ENCODE measurements around the gene NHS. TPM values are rescaled to one million over a fixed set of nuclear protein-coding genes. Genes with fewer than 3 reads are reported as not detected.

NHS gene
- total and polyA plus RNA-seq, 2 of the 4 experiments (the other 2 are of a cell fraction), result 0.36 to 0.90 TPM

DNA sequence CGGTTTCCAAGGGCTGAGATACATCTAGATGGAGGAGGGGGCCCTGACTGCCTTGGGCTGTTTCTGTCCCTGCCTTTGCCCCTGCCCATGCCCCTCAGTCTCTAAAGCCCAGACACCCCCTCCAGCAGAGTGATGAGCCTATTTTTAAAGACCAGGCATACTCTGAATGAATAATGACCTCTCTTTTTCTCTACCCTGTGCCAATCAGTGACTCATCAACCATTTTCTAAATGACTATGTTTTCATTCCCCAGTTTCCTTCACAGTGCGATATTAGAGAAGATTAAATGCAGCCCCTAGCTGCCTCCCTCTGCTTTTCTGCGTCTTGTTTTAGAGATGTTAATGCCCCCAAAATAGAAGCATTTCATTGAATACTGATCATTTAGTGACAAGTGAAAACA lies 15.5 kb upstream of the NHS start:
- H3K9me3 ChIP-seq (ENCODE audit: control insufficient read depth, insufficient read depth, low read length), result no peaks in the 10 kb centered on the region
- no peak overlapping the region for H3K18ac ChIP-seq (ENCODE audit: low read depth, low read length)
- H3K4me1 ChIP-seq (ENCODE audit: control insufficient read depth, insufficient read depth, low read length), result no peaks in the 10 kb centered on the region
- H3K36me3 ChIP-seq (ENCODE audit: control insufficient read depth, insufficient read depth, low read length), result no peaks in the 10 kb centered on the region
- H2BK20ac ChIP-seq (ENCODE audit: low read depth, low read length), result no peak overlapping the region
- ATAC-seq (ENCODE audit: low read depth) (no peak), DNase-seq (no peak)
- no peak overlapping the region for H4K8ac ChIP-seq (ENCODE audit: low read depth in 2 of 2, low read length in 2 of 2)
- ChIA-PET CTCF (no interaction called here), POLR2A (ENCODE audit: unreplicated experiment) (no interaction called here)
- no peak overlapping the region for H2BK5ac ChIP-seq (ENCODE audit: low read depth, low read length, poor library complexity, severe bottlenecking)
- TF ChIP-seq FOS (IDR thresholded peaks at IDR 0.05; ENCODE audit: low read depth, low read length), result no peak
- no peak for TF ChIP-seq SMC3 (IDR thresholded peaks at IDR 0.05; ENCODE audit: low read depth, low read length)
- TF ChIP-seq, protein P1, sequence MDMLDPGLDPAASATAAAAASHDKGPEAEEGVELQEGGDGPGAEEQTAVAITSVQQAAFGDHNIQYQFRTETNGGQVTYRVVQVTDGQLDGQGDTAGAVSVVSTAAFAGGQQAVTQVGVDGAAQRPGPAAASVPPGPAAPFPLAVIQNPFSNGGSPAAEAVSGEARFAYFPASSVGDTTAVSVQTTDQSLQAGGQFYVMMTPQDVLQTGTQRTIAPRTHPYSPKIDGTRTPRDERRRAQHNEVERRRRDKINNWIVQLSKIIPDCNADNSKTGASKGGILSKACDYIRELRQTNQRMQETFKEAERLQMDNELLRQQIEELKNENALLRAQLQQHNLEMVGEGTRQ (IDR thresholded peaks at IDR 0.05; ENCODE audit: low read depth, low read length), result no peak
- TF ChIP-seq MAZ (IDR thresholded peaks at IDR 0.05; ENCODE audit: borderline replicate concordance, low read depth, low read length), result no peak
- no peak for TF ChIP-seq RCOR1 (IDR thresholded peaks at IDR 0.05; ENCODE audit: insufficient replicate concordance, low read length)
- no peak for TF ChIP-seq NFE2L2 (IDR thresholded peaks at IDR 0.05; ENCODE audit: low read depth, low read length)
- no peak for TF ChIP-seq CEBPB (IDR thresholded peaks at IDR 0.05; ENCODE audit: low read depth, low read length)
- TF ChIP-seq MAFK (IDR thresholded peaks at IDR 0.05; ENCODE audit: low read depth, low read length), result no peak
- TF ChIP-seq POLR2A (IDR thresholded peaks at IDR 0.05; ENCODE audit: low read depth, low read length), result no peak
- TF ChIP-seq CHD1 (IDR thresholded peaks at IDR 0.05; ENCODE audit: low read depth, low read length), result no peak
- TF ChIP-seq BHLHE40 (IDR thresholded peaks at IDR 0.05; ENCODE audit: low read depth, low read length), result no peak
- TF ChIP-seq RAD21 (IDR thresholded peaks at IDR 0.05; ENCODE audit: low read length), result no peak
- no peak for TF ChIP-seq RFX5 (IDR thresholded peaks at IDR 0.05; ENCODE audit: low read depth, low read length)
- TF ChIP-seq, protein P2, sequence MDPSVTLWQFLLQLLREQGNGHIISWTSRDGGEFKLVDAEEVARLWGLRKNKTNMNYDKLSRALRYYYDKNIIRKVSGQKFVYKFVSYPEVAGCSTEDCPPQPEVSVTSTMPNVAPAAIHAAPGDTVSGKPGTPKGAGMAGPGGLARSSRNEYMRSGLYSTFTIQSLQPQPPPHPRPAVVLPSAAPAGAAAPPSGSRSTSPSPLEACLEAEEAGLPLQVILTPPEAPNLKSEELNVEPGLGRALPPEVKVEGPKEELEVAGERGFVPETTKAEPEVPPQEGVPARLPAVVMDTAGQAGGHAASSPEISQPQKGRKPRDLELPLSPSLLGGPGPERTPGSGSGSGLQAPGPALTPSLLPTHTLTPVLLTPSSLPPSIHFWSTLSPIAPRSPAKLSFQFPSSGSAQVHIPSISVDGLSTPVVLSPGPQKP (IDR thresholded peaks at IDR 0.05; ENCODE audit: borderline replicate concordance, low read depth, low read length), result no peak
- TF ChIP-seq MXI1 (IDR thresholded peaks at IDR 0.05; ENCODE audit: borderline replicate concordance, low read depth, low read length), result no peak
- H2AFZ ChIP-seq (replicated peaks; ENCODE audit: low read length, poor library complexity), result no peak overlapping the region
- no peak overlapping the region for H3K23ac ChIP-seq (ENCODE audit: low read depth, low read length)
- H3K4me3 ChIP-seq (ENCODE audit: insufficient read depth, low read depth, low read length), result no peak overlapping the region
- no CpG with 5 or more reads among the region's 3 CpGs for WGBS, 2 experiments (ENCODE audit: extremely low coverage in 2 of 2, insufficient read length in 1 of 2)
- H3K27ac ChIP-seq (ENCODE audit: insufficient read depth, low read length), result no peak overlapping the region
- in situ Hi-C loops (cut with MboI; ENCODE audit: low sequenced_read_pairs), result no loop called here
- no peak overlapping the region for H2BK120ac ChIP-seq (ENCODE audit: low read depth, low read length)
- no peak overlapping the region for H2AK5ac ChIP-seq (ENCODE audit: low read depth, low read length)
- dilution Hi-C loops (cut with HindIII; ENCODE audit: low sequenced_read_pairs, unreplicated experiment), result no loop called here
- intact Hi-C loops (cut with micrococcal nuclease), result no loop called here
- no peak overlapping the region for H2AK9ac ChIP-seq (replicated peaks; ENCODE audit: low read depth, low read length, poor library complexity)
- H3K14ac ChIP-seq (replicated peaks; ENCODE audit: low read depth, low read length), result no peak overlapping the region
- H4K91ac ChIP-seq (ENCODE audit: insufficient read depth, low read depth, low read length), result no peak overlapping the region
- no peaks in the 10 kb centered on the region; the same call in 1 of the 2 replicates for H3K27me3 ChIP-seq (ENCODE audit: control insufficient read depth, insufficient read depth, low read length)
- no peaks in the 10 kb centered on the region for H4K20me1 ChIP-seq (ENCODE audit: insufficient read depth, low read length)
- H3K4me2 ChIP-seq (ENCODE audit: low read depth, low read length), result no peak overlapping the region
- H3K4ac ChIP-seq (ENCODE audit: low read depth, low read length), result no peak overlapping the region
- no peaks in the 10 kb centered on the region for H3K79me1 ChIP-seq (ENCODE audit: low read depth in 1 of 2, low read length in 2 of 2)
- H3K9me1 ChIP-seq (ENCODE audit: insufficient read depth, low read length), result no peaks in the 10 kb centered on the region
- no TSS peak for BruUV-seq (replicated peaks)
- H2BK15ac ChIP-seq (ENCODE audit: low read depth, low read length), result no peak overlapping the region
- no peak overlapping the region for H3K56ac ChIP-seq (ENCODE audit: extremely low read depth, insufficient read depth, low read length)
- H4K5ac ChIP-seq (ENCODE audit: low read depth, low read length), result no peak overlapping the region
- H3K9ac ChIP-seq (ENCODE audit: low read depth, low read length), result no peak overlapping the region
